Stimulated activated CD8-positive, alpha-beta memory T cell treated with anti-CD3 and anti-CD28 coated beads, Interleukin-15, amount 100 ng/mL, for 24 hours (primary cell): Measurements from ENCODE around the gene OCSTAMP.

ENCODE experiments used
- DNase-seq: peaks from one replicate; pipeline ENCODE4 v3.0.0-alpha.2; 2020; ENCODE audit warnings: low read depth

Gene OCSTAMP, protein sequence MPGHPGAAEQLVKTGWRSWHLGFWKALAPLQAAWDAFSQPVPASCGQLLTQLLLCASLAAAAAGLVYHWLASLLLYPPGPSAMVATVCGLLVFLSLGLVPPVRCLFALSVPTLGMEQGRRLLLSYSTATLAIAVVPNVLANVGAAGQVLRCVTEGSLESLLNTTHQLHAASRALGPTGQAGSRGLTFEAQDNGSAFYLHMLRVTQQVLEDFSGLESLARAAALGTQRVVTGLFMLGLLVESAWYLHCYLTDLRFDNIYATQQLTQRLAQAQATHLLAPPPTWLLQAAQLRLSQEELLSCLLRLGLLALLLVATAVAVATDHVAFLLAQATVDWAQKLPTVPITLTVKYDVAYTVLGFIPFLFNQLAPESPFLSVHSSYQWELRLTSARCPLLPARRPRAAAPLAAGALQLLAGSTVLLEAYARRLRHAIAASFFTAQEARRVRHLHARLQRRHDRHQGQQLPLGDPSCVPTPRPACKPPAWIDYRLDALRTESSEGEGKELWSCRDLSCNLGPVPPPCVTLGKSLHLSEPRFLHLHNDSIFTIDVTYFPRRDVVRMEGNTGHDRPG

DNA sequence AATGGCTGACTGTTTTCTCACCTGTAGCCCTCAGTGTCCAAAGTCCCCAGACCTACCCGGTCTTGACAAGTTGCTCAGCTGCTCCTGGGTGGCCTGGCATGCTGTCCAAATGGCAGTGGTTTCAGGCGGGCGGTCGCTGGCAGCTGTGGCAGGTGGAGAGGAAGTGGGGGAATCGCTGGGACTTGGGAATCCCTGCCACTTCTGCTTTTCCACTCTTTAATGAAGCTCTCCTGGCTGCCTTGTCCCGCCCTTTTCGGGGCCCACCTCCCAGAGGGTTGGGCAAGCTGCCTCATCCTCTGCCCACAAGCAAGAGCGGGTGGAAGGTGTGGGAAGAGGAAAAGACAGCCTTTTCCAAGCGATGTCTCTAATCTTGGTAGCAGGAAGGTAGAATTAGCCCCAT lies at the start of gene OCSTAMP:
Gene OCSTAMP, minus strand, starts transcription at position 194 of the 400 bp plus-strand sequence. Its CDS starts 94 bp downstream, at position 100.
- DNase-seq: no peak

DNA sequence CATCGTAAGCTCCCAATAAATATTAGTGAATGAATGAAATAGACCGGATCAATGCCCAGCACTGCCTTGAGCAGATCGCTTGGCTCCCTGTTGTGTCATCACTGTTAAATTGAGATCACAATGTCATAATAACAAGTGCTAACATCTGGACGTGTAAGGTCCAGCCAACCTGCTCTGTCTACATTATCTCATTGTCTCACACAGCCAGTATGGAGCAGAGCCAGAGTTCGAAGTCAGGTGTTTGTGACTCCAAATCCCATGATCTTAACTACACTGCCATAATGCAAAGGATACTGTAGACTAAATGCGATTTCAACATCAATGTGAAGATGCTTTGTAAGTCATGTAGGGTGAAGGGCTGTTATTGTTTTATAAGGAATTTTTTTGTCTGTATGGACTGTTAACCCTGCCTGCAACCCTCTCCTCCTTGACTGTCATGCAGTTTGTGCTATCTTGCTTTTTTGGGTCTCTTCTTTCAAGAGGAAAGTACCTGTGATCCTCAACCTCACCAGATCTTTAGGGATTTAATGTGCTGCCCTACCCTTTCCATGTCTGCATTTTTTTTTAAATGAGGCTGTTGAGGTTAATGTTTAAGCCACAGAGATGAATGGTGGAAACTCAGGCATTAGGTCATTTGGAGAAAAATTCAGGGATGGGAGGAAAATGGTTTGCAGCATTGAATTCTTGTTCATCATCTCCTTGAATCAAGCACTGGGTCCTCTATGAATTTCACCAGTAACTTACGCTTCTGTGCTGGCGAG lies 49.0 kb upstream of the OCSTAMP start:
- DNase-seq: no peak

DNA sequence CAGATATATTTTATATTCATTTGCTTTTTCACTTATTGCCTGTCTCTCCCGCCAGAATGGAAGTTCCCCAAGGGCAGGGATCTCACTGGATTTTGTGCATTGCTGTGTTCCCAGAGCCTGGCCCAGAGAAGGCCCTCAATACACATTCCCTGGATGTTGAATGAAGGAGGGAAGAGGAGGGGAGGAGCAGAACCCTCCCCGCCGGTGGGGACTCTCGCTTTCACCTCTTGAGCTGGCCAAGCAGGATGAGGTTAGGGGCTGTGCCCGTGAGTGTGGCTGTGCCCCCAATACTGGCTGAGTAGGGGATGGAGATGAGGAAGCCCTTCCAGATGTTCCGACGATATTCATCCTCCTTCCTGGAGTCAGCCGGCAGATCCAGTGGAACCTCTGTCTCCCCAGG lies 45.5 kb upstream of the OCSTAMP start:
- no peak for DNase-seq

DNA sequence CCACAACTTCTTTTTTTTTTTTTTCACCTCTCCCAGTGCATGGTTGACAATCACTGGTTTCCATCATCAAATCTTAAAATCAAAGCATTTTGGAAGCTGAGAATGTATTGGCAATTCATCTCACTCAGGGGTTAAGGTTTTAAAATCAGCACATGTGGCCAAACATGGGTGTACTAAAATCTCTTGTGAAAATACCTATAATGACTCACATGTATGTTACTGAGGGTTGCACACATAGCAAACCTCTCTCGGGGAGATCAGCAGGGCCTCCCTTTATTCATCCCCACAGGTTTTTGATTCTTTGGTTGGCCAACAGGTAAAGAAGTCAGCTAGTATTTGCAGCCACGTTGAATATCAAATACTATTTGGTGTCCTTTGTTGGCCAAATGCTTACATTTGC lies 44.3 kb upstream of the OCSTAMP start:
- no peak for DNase-seq

DNA sequence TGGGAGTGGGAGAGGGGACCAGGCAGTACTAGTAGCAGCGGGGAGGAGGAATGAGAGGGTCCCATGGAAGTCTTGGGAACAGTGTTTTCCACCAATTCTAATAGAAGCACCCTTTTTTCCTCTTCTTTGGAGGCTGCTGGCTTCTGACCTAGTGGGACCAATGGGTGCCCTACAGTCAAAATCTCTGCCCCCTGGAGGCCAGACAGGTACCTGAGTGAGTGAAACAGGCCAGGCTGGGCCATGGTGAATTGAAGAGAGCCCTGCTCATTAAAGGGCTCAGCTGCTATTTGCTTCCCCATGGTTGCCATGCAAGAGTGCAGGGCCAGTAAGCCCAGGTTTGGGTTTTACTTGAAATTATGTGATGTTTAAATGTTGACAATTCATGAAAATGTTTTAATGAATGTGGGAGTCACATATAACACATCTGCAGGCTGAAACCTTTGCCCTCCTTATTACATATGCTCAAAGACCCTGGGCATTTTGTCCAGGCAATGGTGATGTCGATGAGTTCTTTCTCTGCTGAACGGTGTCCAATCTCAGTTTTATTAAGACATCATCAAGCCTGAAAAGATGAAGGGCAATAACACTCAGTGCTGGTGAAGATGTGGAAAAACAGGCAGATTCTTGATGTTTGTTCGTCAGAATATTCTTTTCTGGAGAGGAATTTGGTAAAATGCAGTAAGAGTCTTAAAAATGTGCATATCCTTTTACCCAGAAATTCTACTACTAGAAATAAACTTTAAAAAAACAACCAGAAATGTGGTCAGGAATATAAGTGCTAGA lies 42.3 kb upstream of the OCSTAMP start:
- no peak for DNase-seq

DNA sequence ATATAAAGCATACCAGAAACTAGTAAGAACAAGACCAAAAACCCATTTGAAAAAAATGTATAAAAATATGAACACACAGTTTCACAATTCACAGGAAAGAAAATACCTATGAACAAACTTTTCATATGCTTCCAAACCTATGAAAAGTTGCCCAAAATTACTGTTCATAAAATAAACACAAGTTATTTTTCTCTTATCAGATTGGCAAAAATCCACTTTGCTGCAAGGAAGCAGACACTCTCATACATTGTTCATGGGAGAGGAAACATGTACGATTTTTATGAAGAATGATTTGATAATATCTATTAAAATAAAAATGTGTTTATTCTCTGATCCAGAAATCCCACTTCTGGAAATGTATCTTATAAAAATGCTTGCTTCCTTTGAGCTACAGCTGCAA lies 40.0 kb upstream of the OCSTAMP start:
- DNase-seq: no peak

DNA sequence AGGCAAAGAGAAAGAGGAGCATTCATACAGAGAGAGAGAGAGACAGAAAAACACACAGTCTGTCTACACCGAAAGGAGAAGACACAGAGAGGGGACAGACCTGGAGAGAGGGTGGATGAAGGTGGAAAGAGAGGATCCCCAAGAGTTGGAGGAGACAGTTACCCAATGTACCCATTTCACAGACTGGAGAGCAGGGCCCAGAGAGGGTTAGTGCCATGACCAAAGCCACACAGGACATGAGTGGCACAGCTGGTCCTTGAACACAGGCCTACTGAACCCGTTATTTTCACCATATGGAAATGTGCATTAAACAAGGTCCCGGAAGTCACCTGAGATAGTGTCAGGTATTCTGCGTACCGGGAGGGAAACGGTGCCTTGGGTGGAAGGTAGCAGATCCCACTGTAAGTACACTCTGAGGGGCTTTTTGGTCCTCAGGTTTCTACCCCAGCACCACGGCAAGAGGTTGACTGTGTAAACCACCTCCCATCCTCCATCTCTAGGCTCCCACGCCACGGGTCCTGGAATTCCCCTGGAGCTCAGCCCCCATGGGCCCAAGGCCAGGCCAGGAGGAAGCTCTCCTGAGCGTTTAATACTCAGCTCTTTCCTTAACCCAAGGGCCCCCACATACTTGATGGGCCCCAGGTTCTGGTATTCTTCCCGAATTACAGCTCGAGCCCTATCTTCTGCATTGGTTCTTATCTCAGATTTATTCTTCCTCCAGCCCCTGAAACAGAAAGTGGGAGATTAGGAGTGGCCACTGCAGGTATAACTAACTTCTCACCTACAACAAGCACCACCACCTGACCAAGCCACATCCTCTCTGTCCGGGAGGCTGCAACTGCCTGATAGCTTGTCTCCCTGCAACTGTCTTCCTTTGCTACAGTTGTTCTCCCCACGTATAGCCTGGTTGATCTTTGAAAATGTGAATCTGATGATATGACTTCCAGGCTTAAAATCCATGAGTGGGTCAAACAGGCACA lies 38.4 kb upstream of the OCSTAMP start:
- DNase-seq: no peak

DNA sequence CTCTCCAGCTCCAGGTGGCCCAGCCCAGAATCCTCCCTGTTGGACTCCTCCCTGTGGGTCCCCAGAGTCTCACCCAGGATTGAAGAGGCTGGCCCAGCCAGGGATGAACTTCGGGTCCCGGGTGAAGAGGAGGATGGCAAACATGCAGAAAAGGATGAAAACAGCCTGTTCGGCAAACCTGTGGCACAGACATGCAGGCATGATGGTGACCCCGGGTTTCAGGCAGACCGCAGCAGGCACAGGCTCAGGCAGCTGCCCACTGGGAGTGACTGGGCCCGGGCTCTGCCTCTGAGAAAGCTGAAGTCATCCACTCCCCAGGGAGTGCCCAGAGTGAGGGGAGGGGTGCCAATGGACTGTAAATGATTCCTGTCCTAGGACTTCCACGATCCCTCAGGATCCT lies 37.5 kb upstream of the OCSTAMP start:
- no peak for DNase-seq

DNA sequence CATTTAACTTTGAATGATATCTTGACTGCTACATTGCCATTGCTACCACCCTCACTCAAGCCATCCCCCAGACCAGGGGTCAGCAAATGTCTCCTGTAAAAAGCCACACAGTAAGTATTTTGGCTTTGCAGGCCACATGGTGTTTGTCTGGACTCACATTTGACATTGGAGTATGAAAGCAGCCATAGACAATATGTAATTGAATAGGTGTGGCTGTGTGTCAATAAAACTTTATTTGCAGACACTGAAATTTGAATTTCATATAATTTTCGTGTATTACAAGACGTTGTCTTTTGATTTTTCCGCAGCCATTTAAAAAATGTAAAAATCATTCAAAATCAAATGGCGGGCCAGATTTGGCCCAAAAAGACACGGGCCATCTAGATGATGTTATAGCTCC lies 36.3 kb upstream of the OCSTAMP start:
- no peak for DNase-seq

DNA sequence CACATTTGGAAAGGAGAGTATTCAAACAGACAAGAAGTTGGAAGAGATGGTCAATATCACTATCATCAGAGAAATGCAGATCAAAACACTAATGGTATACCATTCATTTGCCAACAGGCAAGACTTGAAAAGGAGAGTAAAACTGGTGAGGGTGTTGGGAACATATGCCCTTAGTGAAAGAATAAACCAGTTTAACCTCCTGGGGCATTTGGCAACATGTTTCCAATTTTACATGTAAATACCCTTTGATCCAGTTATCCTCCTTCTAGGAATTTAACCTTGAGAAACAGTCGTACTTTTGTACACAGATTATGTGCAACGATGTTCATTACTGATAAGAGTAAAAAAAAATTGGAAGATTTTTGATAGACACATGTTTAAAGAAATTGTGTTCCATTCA lies 34.1 kb upstream of the OCSTAMP start:
- no peak for DNase-seq

DNA sequence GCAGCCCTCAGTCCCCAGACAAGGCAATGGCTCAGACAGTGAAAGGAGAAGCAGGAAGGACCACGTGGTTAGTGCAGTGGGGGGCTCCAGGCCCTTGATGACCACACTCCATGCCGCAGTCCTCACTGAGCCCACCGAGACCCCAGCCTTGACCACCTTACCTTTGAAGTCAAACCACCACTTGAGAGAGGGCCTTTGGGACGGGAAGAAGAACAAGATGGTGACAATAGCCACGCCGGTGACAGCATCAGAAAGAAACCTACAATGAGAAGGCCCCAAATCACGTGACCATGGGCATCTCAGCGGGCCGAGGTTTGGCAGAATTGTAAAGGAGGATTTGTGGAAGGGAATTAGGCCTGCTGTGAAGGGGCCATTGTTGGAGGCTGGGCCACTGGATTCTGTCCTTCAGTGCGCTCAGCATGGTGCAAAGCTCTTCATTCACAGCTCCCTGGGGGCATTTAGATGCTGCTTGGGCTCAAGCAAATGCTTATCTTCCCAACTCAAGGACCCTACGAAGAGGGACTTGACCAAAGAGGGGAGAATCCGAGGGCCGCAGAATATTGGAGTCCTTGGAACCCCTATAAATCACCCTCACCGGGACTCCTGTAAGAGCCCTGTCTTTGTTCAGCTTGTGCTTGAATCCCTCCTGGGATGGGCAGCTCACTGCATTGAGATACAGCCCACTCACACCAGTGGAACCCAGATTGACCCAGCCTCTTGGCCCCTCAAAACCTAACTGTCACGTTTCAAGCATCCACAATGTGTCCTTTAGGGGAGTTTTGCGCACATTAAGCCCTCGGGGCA lies 33.2 kb upstream of the OCSTAMP start:
- no peak for DNase-seq

DNA sequence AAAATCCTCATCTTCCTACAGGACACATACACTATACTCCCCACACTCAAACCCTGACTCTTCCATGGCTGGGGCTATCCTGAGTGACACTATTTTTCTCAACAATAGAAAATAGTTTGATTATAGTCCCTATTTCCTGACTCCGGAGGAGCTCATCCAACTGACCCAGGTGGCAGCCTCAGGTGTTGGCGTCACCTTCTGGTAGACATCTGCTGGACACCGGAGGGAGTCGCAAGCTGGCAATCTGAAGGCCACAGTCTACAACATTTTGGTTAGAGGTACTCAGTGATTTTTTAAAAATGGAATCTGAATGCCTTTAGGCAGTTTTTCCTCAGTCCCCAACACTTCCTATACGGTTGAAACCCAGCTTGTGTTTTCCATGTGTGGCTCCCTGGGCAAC lies 32.2 kb upstream of the OCSTAMP start:
- DNase-seq: no peak

DNA sequence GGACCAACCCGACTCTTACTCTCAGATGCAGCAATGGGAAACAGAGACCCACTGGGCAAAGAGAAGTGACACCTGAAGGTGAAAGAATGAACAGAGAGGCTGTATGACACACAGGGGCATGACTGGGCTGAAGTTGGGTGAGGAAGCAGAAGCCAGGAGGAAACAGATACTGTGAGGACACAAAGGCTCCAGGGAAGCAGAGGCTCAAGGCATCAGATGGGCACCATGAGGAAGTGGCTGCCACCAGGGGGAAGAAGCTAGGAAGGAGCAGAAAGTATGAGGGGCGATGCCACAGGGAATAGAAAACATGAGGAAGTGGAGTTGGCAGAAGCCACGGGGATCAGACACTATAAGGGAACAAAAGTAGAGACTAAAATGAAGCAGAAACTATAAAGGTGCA lies 30.9 kb upstream of the OCSTAMP start:
- DNase-seq: no peak

DNA sequence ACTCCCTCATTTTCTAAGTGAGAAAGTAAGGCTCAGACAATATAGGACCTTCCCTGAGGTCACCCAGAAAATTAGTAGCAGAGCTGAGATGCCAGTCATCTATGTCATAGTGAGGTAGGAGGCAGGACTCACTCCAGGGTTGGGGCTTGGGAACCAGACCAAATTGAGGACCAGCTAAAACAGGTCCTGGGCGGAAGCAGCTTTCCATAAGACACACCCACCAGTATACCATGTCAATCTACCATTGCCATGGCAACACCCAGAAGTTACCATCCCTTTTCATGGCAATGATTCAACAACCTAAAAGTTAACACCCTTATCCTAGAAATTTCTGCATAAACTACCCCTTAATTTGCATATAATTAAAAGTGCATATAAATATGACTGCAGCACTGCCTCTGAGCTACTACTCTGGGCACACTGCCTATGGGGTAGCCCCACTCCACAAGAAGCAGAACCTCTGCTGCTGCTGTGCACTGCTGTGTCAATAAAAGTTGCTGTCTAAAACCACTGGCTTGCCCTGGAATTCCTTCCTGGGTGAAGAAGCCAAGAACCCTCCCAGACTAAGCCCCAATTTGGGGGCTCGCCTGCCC lies 30.3 kb upstream of the OCSTAMP start:
- DNase-seq: no peak

DNA sequence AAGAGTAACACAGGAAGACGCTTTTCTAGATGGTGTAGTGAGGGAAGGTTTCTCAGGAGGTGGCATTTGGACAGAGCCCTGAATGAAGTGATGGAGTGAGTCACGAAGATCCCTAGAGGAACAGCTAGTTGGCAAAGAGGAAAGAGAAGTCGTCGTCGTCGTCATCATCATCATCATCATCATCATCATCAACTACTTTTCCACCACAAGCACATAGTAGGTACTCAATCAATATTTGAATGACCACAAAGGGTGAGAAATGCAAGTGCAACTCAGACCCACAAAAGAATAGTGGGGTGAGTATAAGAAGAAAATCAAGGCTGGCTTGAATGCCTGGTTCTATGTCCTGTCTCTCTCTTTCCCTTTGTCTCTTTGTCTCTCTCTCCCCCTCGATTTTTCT lies 28.3 kb upstream of the OCSTAMP start:
- DNase-seq: no peak

DNA sequence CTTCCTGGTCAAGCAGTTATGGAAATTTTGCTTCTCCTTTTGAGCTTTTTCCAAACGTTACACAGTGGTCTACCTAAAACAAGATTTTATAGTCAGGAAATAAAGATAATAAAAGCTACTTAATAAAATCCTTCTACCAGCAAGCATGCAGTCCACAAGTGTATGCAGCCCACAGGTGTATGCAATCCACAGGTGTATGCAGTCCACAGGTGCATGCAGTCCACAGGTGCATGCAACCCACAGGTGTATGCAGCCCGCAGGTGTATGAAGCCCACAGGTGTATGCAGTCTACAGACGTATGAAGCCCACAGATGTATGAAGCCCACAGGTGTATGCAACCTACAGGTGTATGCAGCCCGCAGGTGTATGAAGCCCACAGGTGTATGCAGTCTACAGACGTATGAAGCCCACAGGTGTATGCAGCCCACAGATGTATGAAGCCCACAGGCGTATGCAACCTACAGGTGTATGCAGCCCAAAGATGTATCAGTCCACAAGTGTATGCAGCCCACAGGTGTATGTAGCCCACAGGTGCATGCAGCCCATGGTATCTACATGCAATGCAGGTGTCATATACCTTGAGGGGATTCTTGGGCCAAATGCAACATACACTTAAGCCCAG lies 26.4 kb upstream of the OCSTAMP start:
- DNase-seq: no peak

DNA sequence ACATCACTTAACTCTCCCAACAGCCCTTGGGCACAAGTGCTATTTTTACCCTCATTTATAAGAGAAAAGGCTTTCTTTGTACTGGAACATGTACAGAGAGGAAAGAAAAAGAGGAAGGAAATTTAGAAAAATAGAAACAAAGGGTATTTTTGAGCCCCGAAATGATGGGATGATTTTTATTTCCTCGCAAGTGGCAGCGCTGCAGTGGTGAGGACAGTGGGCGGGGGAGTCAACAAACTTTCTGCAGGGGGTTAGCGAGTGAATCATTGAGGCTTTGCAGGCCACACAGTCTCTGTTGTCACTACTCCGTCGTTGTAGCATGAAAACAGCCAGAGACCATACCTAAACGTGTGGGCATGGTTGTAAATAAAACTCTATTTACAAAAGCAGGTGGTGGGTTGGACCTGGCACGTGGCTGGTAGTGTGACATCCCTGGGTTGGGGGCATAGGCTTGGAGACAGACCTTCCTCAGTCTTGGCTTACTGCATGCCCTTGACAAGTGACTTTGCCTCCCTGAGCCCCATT lies 25.5 kb upstream of the OCSTAMP start:
- no peak for DNase-seq

DNA sequence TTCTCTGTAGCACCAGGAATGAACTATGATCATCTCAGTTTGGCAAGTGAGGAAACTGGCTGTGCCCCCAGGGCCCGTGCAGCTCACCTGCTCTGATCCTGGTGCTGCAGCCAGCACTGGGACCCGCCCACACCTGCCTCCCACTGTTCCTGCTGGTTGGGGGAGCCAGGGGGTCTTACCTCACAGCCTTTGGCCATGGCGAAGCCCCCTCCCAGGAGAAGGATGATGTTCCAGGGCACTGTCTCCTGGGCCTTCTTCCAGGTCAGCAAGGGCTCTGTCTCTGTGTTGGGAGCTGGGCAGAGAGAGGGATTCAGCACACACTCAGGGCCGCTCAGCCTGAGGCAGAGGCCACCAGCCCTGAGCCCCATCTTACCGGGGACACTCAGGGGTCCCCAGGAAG lies 24.9 kb upstream of the OCSTAMP start:
- no peak for DNase-seq
